GM06990 (cell line): ENCODE results near the gene SMC3.

Experiments used
- DNase-seq: peaks from one replicate; pipeline ENCODE4 v3.0.0-alpha.2; 2011; ENCODE audit not compliant: insufficient read length; ENCODE audit errors: extremely low read depth
- H3K27me3 ChIP-seq: replicated peaks from 2 replicates; pipeline ENCODE4 v1.6.0; 2011; ENCODE audit warnings: low read length; ENCODE audit not compliant: control insufficient read depth, insufficient read depth
- H3K36me3 ChIP-seq: 2 replicates; pipeline ENCODE4 v1.5.1; 2011; ENCODE audit warnings: low read length; ENCODE audit not compliant: control insufficient read depth, insufficient read depth
- H3K4me3 ChIP-seq: replicated peaks from 2 replicates; pipeline ENCODE4 v1.5.1; 2011; ENCODE audit warnings: low read depth, mild to moderate bottlenecking, control low read depth, low read length
- CTCF ChIP-seq: IDR thresholded peaks from 2 replicates; pipeline ENCODE4 v1.5.1; 2011; ENCODE audit warnings: low read length, control low read depth, mild to moderate bottlenecking, inconsistent platforms; ENCODE audit not compliant: insufficient read depth, poor library complexity, severe bottlenecking

SMC3 gene

GRCh38 chr10:110649347-110650264 lies 82.1 kb downstream of the SMC3 start:
- DNase-seq: no peak
- Histone ChIP-seq H3K36me3 (no peaks in the 10 kb centered on the region), H3K4me3 (no peak overlapping the region), H3K27me3 (no peaks in the 10 kb centered on the region; the same call in 1 of the 2 replicates)
- TF ChIP-seq CTCF: no peak

DNA sequence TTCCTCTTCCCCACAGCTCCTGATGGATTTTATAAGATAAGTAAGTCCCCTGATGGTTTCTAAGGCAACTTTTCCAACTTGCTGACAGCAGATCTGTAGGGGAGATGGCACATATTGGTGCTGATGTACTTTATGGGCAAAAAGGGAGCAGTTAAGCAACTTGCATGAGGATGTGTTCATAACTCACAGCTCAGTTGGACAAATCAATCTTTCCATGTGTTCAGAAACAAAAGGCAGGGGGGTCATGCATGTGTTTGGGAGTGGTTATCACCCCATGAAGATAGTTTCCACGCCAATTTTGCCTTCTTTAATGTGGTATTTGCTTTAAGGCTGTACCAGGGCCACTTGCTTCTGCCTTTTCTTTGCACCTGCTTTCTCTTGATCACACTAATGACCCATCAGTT lies 82.8 kb downstream of the SMC3 start:
- Histone ChIP-seq H3K4me3 (no peak overlapping the region), H3K27me3 (no peaks in the 10 kb centered on the region; the same call in 1 of the 2 replicates), H3K36me3 (no peaks in the 10 kb centered on the region)
- TF ChIP-seq CTCF: no peak
- no peak for DNase-seq

GRCh38 chr10:110651044-110651958 lies 83.8 kb downstream of the SMC3 start:
- peak; percentile 36 for DNase-seq
- Histone ChIP-seq H3K36me3 (no peaks in the 10 kb centered on the region), H3K27me3 (no peaks in the 10 kb centered on the region), H3K4me3 (no peak overlapping the region)
- no peak for TF ChIP-seq CTCF

GRCh38 chr10:110652475-110653118 lies 85.1 kb downstream of the SMC3 start:
- no peak for DNase-seq
- no peak for TF ChIP-seq CTCF
- Histone ChIP-seq H3K36me3 (no peaks in the 10 kb centered on the region), H3K27me3 (no peaks in the 10 kb centered on the region), H3K4me3 (no peak overlapping the region)
